Mononuclear cell (primary cell): ENCODE data around the gene ATP8B1. TPM values are rescaled to one million over a fixed set of nuclear protein-coding genes. Genes with fewer than 3 reads are reported as not detected.

ENCODE experiments used
- H3K27me3 ChIP-seq: 2 replicates; pipeline ENCODE4 v1.6.0; 2011; ENCODE audit warnings: low read length, control low read depth; ENCODE audit not compliant: insufficient read depth
- H3K4me1 ChIP-seq: 2 replicates; pipeline ENCODE4 v1.5.1; 2011; ENCODE audit warnings: mild to moderate bottlenecking, low read length, control low read depth; ENCODE audit not compliant: insufficient read depth
- H3K4me3 ChIP-seq: 2 replicates; pipeline ENCODE4 v1.5.1; 2011; ENCODE audit warnings: mild to moderate bottlenecking, low read length, moderate library complexity
- H3K9me3 ChIP-seq: 2 replicates; pipeline ENCODE4 v1.5.1; 2011; ENCODE audit warnings: low read depth, mild to moderate bottlenecking, control low read depth, low read length
- total RNA-seq: library from RNA; depleted of rRNA; stranded (reverse); fragments of >200 nt; gene quantifications from one replicate; pipeline ENCODE4 v1.2.3, GENCODE V29; 2012

The ATP8B1 gene
- total RNA-seq, 1 donor = not detected

DNA sequence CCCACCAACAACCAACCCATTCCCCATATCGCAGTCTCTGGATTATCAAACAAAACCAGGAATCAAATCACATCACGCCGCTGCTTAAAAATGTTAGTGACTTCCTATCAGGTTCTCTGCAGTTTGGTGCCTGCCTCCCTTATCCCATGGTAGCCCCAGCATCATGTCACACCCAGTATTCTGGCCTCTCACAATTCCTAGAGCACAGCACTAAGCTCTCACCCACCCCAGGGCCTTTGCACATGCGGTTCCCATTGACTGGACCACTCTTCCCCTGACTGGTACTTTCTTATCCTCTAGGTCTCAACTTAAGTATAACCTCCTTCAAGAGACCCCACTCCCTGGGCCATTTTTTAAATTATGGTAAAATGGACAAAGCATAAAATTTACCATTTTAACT lies 12.8 kb downstream of the ATP8B1 start:
- no peaks in the 10 kb centered on the region for H3K9me3 ChIP-seq

DNA sequence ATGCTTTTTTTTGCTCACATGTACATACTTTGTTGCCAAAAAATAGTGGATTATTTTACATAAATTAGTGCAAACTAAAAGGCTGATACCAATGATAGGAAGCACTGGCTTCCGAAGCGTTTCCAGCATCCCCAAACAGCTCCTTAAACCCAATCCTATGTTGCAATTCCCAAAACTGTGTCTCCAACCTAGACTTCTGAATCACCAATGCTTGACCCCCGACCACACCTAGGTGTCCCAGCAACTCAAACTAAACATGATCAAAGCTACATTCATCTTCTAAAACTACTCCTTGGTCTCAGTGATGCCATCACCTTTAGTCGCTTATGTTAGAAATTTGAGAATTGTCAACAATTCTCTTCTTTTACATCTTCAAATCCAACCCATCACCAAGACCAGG lies 13.4 kb downstream of the ATP8B1 start:
- Histone ChIP-seq H3K4me3 (no peak overlapping the region), H3K4me1 (no peaks in the 10 kb centered on the region), H3K9me3 (no peaks in the 10 kb centered on the region), H3K27me3 (no peaks in the 10 kb centered on the region)

More for the DNA sequence above, 12.8 kb downstream of the ATP8B1 start:
- Histone ChIP-seq H3K4me1 (no peaks in the 10 kb centered on the region), H3K27me3 (no peaks in the 10 kb centered on the region), H3K4me3 (no peak overlapping the region)

DNA sequence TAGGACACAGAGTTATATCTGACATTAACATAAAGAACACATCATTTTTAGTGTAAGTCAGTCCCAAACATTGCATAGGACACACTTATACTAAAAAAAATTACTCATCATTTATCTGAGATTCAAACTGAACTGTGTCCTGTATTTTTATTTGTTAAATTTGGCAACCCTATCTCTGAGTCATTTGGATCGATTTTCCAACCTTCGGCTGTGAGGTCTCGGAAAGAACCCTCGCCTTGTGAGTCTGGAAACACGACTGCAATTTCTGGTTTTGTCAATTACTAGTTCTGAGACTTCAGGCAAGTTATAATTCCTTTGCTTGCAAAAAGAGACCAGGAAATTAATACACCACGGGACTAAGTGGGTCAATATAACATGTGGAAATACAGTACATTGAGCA lies 14.0 kb downstream of the ATP8B1 start:
- no peaks in the 10 kb centered on the region for H3K4me1 ChIP-seq
- no peaks in the 10 kb centered on the region for H3K27me3 ChIP-seq
- H3K9me3 ChIP-seq = no peaks in the 10 kb centered on the region
- no peak overlapping the region for H3K4me3 ChIP-seq

DNA sequence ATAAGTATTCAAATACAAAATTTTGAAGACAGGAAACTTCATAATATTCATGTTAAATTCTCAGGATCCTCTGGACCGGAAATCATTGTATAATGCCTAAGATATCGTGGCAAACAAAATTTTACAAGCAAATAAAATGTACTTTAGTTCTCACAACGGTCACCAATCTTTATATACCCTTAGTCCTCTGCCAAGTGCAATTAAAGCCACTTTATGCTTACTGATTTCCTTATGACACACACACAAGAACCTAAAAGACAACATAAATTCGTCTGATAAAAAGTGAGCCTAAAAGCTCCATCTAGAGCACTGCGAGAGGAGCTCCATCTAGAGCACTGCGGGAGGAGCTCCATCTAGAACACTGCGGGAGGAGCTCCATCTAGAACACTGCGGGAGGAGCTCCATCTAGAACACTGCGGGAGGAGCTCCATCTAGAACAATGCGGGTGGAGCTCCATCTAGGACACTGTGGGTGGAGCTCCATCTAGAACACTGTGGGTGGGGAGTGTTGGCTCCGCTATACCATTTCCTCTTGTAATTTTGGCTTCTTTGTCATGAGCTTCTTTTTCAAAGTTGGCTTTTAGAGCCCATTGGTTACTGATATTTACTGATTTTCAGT lies 15.9 kb downstream of the ATP8B1 start:
- Histone ChIP-seq H3K4me3 (no peak overlapping the region), H3K27me3 (no peaks in the 10 kb centered on the region), H3K4me1 (no peaks in the 10 kb centered on the region), H3K9me3 (no peaks in the 10 kb centered on the region)

DNA sequence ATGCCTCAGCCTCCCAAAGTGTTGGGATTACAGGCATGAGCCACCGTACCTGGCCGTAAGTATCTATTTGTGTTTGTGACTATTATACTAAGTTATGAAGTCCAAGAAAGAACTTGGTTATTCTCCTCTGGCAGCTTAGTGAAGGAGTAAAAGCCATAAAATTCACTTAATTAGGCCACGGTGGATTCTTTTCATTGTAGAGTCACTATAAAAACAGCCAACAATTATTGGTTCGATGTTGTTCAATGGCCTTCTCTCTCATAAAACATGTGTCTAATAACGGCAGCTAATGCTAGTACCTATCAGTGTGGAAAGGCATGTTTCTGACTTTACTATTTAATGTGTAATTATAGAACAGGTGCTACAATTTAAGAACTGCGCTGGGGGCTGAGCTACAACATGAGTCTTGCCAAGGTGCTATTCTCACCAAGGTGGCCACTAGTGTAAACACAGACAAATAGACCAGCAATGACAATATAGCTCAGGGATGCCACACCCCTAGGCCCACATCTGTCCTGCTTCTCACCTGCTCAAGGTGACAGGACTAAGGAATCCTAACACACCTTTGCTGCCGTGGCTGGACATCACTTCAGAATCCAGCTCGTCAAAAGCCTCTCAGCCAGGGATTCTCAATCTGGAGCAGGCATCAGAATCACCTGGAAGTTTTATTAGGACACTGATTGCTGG lies 17.2 kb downstream of the ATP8B1 start:
- H3K9me3 ChIP-seq = no peaks in the 10 kb centered on the region
- no peak overlapping the region for H3K4me3 ChIP-seq
- no peaks in the 10 kb centered on the region for H3K27me3 ChIP-seq
- H3K4me1 ChIP-seq = peaks cover 6% of the 10 kb centered on the region

DNA sequence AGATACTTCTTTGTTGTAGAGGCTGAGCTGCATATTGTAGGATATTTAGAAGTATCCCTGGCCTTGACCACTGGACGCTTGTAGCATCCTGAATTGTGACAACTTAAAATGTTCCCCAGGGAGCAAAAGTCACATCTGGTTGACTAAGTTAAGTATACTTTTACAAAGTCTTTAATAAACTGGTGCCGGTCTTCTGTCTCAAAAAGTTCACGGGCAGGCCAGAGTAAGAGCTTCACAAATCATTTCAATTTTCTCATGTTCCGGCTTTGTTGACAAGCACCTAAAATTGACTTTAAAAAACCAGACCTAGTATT lies 18.4 kb downstream of the ATP8B1 start:
- H3K4me3 ChIP-seq = no peak overlapping the region
- peaks cover 13% of the 10 kb centered on the region for H3K4me1 ChIP-seq
- H3K9me3 ChIP-seq = no peaks in the 10 kb centered on the region
- H3K27me3 ChIP-seq = no peaks in the 10 kb centered on the region

DNA sequence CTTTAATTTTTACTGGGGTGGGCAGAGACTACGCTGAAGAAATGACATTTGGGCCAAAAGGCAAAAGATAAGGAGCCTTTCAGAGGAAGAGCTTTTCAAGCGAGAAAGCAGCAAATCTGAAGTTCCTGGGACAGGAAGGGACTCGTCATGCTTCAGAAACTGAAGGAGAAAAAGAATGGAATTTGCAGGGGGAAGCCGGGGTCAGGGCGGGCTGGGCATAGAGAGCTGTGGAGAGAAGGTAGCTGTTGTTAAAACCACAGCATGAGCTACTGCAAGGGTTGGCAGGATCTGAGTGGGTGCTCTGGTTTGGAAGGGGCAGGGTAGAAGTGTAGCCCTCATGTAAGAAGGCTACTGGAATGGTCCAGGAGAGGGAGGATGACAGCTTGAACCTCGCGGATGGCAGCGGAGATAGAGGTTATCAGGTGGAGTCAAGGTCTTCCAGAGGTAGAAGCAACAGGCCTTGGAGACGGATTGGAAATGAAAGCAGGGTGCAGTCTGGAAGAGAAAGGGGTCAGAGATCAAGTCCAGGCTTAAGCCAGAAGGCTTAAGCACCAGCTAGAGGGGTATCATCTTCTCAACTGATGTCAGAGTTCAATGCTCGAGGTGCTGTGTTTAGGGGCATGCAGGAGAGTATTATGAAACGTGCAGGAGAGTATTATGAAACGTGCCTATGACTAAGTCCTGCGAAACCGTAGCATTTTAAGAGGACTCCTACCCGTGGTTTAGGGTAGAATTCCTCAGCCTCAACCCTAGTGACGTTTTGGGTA lies 18.9 kb downstream of the ATP8B1 start:
- no peaks in the 10 kb centered on the region for H3K9me3 ChIP-seq
- H3K4me3 ChIP-seq = no peak overlapping the region
- H3K4me1 ChIP-seq = peaks cover 13% of the 10 kb centered on the region
- H3K27me3 ChIP-seq = no peaks in the 10 kb centered on the region

DNA sequence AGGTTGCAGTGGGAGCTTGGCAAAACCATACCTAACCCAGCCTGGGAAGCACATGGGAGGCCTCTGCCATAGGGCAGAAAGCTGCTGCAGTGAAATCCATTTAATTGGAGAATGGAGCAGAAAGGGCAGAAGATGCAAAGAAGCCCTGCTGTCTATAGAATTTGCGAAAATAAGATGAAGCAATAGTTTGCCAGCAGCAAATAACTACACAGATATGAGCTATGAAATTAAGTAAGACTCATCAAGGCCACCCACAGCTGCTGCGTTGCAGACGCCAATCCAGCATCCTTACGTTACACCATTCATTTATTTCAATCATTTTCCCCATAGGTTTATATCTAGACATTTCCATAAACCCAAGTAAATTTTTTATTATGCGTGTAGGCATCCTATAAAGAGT lies 21.1 kb downstream of the ATP8B1 start:
- Histone ChIP-seq H3K27me3 (no peaks in the 10 kb centered on the region), H3K4me3 (no peak overlapping the region), H3K9me3 (no peaks in the 10 kb centered on the region), H3K4me1 (peaks cover 13% of the 10 kb centered on the region)

DNA sequence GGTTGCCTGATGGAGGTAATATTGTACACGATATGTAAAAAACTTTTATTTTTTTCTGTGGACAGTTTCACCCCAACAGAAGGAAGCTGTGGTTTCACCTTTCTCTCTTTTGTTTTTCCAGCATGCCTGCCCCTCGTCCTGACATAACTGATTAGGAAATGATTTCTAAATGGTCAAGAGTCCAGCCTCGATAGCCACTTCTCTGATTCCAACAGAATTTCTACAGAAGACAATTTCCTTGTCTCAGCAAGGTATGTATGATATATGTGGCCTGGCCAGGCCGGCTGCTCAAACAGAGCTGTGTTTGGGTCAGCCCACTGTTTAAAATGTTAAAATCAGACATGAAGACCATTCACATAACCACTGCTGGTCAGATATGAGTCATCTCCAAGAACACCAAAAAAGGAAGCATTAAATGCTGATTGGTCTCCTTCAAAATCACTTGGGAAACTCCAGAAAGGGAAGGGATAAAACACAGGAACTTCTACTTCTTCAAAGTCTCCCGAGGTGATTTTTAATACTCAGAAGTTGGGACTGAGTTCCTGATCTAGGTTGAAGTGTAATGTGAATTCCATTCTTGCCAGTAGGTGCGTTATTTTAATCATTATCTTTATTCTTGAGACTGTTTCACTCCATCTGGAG lies 22.3 kb downstream of the ATP8B1 start:
- Histone ChIP-seq H3K4me3 (no peak overlapping the region), H3K27me3 (no peaks in the 10 kb centered on the region)

DNA sequence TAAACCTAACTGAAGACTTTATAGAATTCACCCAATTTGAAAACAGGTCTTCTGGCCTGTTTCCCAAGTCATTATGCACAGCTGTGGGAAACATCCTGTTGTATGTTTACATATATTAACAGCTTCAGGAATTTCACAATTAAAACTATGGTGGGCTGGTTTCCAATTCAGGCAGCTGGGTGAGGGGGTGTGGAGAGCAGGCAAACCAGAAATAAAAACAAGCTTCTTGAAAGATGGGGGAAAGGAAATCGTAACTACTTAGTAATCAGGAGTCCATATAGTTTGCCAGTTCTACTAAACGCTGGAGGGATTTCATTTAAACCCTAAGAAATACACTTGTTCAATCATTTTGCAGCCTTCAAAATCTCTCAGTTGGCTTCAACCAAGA lies 22.8 kb downstream of the ATP8B1 start:
- H3K4me3 ChIP-seq = no peak overlapping the region
- H3K4me1 ChIP-seq = peaks cover 20% of the 10 kb centered on the region
- H3K9me3 ChIP-seq = no peaks in the 10 kb centered on the region
- no peaks in the 10 kb centered on the region for H3K27me3 ChIP-seq

More for the DNA sequence above, 22.3 kb downstream of the ATP8B1 start:
- Histone ChIP-seq H3K9me3 (no peaks in the 10 kb centered on the region), H3K4me1 (peaks cover 20% of the 10 kb centered on the region)

DNA sequence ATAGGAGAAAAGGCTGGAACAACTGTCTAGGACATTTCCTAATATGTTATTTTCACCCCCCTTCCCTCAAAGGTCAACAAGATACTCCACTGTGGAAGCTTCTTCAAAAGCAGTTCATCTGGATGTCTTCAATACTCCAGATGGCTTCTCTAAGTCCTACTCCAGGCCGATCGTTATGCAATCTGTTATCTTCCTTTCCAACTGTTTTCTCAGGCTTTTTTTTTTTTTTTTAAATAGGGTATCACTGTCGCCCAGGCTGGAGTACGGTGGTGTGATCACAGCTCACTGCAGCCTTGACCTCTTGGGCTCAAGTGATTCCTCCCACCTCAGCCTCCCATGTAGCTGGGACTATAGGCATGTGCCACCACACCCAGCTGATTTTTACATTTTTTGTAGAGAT lies 26.3 kb downstream of the ATP8B1 start:
- H3K4me3 ChIP-seq = no peak overlapping the region
- peaks cover 20% of the 10 kb centered on the region for H3K4me1 ChIP-seq
- H3K9me3 ChIP-seq = no peaks in the 10 kb centered on the region
- H3K27me3 ChIP-seq = no peaks in the 10 kb centered on the region

DNA sequence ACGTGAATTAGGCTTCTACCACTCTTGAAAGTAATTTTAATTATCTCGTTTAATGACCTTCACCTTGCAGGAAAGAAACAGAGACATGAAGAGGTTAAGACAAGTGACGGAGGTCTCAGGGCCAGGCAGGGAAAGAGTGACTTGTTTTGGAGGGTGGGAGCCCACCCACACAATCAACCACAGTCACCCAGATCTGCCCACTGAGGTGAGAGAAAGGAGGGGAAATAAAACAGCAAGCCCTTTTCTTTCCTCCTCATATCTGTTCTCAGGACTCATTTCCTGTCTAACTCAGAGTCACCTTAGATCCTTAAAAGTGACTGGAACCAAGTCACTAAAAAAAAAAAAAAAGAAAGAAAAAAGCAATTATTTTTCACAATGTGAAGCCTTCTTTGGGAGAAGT lies 26.8 kb downstream of the ATP8B1 start:
- no peaks in the 10 kb centered on the region for H3K27me3 ChIP-seq
- H3K4me1 ChIP-seq = peaks cover 22% of the 10 kb centered on the region
- no peak overlapping the region for H3K4me3 ChIP-seq
- H3K9me3 ChIP-seq = no peaks in the 10 kb centered on the region

DNA sequence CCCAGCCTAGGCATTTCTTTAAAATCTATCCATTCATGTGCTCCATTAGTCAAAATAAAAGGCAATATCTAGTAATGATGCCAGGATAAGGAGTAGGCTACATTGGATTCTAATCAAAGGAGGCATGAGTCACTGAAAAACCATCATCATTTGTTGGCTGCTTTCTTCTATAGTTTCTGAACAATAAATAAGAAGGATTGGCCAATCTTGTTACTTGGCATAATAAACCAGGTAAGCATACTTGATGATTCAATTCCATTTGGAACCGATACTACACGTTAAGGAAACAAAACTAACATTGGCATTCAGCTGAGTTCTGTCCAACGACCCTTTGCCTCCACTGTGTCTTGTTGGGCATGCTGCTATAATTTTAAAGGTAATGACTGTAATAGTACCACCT lies 27.2 kb downstream of the ATP8B1 start:
- Histone ChIP-seq H3K9me3 (no peaks in the 10 kb centered on the region), H3K4me1 (peaks cover 21% of the 10 kb centered on the region), H3K4me3 (no peak overlapping the region), H3K27me3 (no peaks in the 10 kb centered on the region)

DNA sequence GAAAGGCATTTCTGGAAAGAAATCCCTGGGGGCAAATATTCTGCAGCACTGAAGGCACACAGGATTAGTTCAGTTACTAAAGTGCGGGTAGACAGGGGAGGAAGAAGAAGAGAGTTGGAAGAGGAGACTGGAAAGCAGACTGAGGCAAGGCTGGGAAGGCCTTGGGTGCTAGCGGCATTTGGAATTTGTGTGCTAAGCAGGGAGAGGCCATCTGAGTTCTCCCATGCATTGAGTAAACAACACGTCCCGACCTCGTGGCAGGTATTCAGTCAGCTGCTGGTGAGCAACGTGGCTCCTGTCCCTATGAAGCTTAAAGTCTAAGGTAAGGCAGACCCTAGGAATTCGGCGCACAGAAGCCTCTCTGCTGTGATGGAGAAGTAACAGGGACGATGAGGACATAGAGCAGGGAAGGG lies 30.7 kb downstream of the ATP8B1 start:
- H3K4me3 ChIP-seq = no peak overlapping the region
- H3K27me3 ChIP-seq = no peaks in the 10 kb centered on the region
- peaks cover 40% of the 10 kb centered on the region for H3K4me1 ChIP-seq
- H3K9me3 ChIP-seq = no peaks in the 10 kb centered on the region

DNA sequence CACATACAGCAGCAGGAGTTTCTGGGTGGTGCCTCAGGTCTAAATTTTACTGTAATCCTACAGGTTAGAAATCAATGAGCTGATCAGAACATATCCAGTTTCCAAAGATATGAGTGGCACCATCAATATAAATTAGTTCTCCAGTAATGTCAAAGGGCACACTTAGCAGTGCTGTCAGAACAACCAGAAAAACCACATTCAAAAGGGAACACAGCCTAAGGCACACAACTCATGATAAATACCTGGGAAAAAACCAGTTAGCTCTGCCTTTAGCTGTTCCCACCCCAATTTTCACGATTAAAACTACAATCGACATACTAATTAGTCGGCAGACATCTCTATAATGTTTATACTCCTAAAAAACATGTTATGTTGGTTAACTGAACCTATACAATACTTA lies 31.5 kb downstream of the ATP8B1 start:
- Histone ChIP-seq H3K4me3 (no peak overlapping the region), H3K4me1 (peaks cover 39% of the 10 kb centered on the region), H3K27me3 (no peaks in the 10 kb centered on the region), H3K9me3 (no peaks in the 10 kb centered on the region)
